Nasal cavity respiratory epithelium epithelial cell of viscerocranial mucosa (primary cell): ENCODE data around the gene KAZALD1. TPM values are rescaled to one million over a fixed set of nuclear protein-coding genes. Genes with fewer than 3 reads are reported as not detected.

Source experiments
- total RNA-seq: library from RNA; depleted of rRNA; stranded (reverse); fragments of >200 nt; gene quantifications from 2 replicates; pipeline ENCODE4 v1.2.3, GENCODE V29; 2014

Gene KAZALD1, protein sequence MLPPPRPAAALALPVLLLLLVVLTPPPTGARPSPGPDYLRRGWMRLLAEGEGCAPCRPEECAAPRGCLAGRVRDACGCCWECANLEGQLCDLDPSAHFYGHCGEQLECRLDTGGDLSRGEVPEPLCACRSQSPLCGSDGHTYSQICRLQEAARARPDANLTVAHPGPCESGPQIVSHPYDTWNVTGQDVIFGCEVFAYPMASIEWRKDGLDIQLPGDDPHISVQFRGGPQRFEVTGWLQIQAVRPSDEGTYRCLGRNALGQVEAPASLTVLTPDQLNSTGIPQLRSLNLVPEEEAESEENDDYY
- total RNA-seq = 0.78 and 2.4 TPM in 2 replicates

GRCh38 chr10:101061624-101062231 is at the start of gene KAZALD1:
Gene KAZALD1, plus strand, starts transcription at chr10:101061989. Its CDS starts 604 bp downstream, at chr10:101062593.

GRCh38 chr10:101031128-101031795 is 30.5 kb upstream of the KAZALD1 start, which contains the start of the genes PDZD7 and SFXN3:
Gene PDZD7, minus strand, starts transcription at chr10:101031129. Its CDS starts 910 bp downstream, at chr10:101030219.
Gene SFXN3, plus strand, starts transcription at chr10:101031234. Its CDS starts 3,461 bp downstream, at chr10:101034695.

Other genes starting within 250 kb of the KAZALD1 start
- 16.4 and 35.6 TPM in 2 replicates for gene SLF2, start 149.0 kb upstream of the KAZALD1 start, total RNA-seq
- gene SEMA4G, start 92.5 kb upstream of the KAZALD1 start, total RNA-seq = under 0.01 and 0.78 TPM in 2 replicates
- gene MRPL43, start 74.5 kb upstream of the KAZALD1 start, total RNA-seq = 35.7 and 52.6 TPM in 2 replicates
- gene TWNK, start 74.4 kb upstream of the KAZALD1 start, total RNA-seq = 17.8 and 30.3 TPM in 2 replicates
- gene LZTS2, start 62.2 kb upstream of the KAZALD1 start, total RNA-seq = 35.5 and 75.5 TPM in 2 replicates
- 0.34 and 1.4 TPM in 2 replicates for gene PDZD7, start 30.9 kb upstream of the KAZALD1 start, total RNA-seq
- gene SFXN3, start 30.8 kb upstream of the KAZALD1 start, total RNA-seq = 8.9 and 32.2 TPM in 2 replicates
- gene TLX1, start 69.3 kb downstream of the KAZALD1 start, total RNA-seq = not detected in 2 replicates
- gene LBX1, start 167.5 kb downstream of the KAZALD1 start, total RNA-seq = not detected in 2 replicates